Measurements from ENCODE around the gene TXNRD2. TPM values are rescaled to one million over a fixed set of nuclear protein-coding genes. Genes with fewer than 3 reads are reported as not detected.
"Not testable (repeated sequence)": the region's sequence is repeated elsewhere in the genome, so short reads cannot be mapped to it uniquely, and the experiment has no call there.

TXNRD2 gene
- total RNA-seq, 1 experiment from 2014 or later = 31.9 TPM

- no peak for DNase-seq (ENCODE audit: low read depth)
Observed at GRCh38 chr22:19948057-19948760, 6.6 kb upstream of the TXNRD2 start.

GRCh38 chr22:19943082-19944026 is 1.7 kb upstream of the TXNRD2 start:
- peak; percentile 85 for DNase-seq (ENCODE audit: low read depth)

- peak; percentile 53 for DNase-seq (ENCODE audit: low read depth)
Observed at GRCh38 chr22:19942157-19943081, 801 bp upstream of the TXNRD2 start.

- DNase-seq (ENCODE audit: low read depth) = no peak
Observed at GRCh38 chr22:19940536-19941364, 868 bp downstream of the TXNRD2 start.

- DNase-seq (ENCODE audit: low read depth) = no peak
Observed at GRCh38 chr22:19937616-19938473, 3.8 kb downstream of the TXNRD2 start.

GRCh38 chr22:19936513-19936912 is 5.1 kb downstream of the TXNRD2 start:
- DNase-seq (ENCODE audit: low read depth) = no peak

- not testable (repeated sequence) for DNase-seq (ENCODE audit: low read depth)
Observed at GRCh38 chr22:19935123-19935718, 6.4 kb downstream of the TXNRD2 start.

- no peak for DNase-seq (ENCODE audit: low read depth)
Observed at GRCh38 chr22:19933341-19934241, 8.0 kb downstream of the TXNRD2 start.

GRCh38 chr22:19932367-19933206 is 9.0 kb downstream of the TXNRD2 start:
- DNase-seq (ENCODE audit: low read depth) = no peak

- DNase-seq (ENCODE audit: low read depth) = no peak
Observed at GRCh38 chr22:19931514-19931913, 10.1 kb downstream of the TXNRD2 start.

GRCh38 chr22:19930551-19931486 is 10.8 kb downstream of the TXNRD2 start:
- DNase-seq (ENCODE audit: low read depth) = no peak

GRCh38 chr22:19929586-19930550 is 11.8 kb downstream of the TXNRD2 start:
- no peak for DNase-seq (ENCODE audit: low read depth)

GRCh38 chr22:19928207-19928606 is 13.4 kb downstream of the TXNRD2 start:
- no peak for DNase-seq (ENCODE audit: low read depth)

GRCh38 chr22:19927696-19928095 is 13.9 kb downstream of the TXNRD2 start:
- DNase-seq (ENCODE audit: low read depth) = no peak

- DNase-seq (ENCODE audit: low read depth) = not testable (repeated sequence)
Observed at GRCh38 chr22:19926028-19926427, 15.6 kb downstream of the TXNRD2 start.
